HFFc6 (cell line): ENCODE results near the gene TERB1. TPM values are rescaled to one million over a fixed set of nuclear protein-coding genes. Genes with fewer than 3 reads are reported as not detected.
A peak's percentile ranks its signal among the peaks of the same experiment; 100 is the strongest.

Experiments used
- DNase-seq: peaks from one replicate; pipeline ENCODE4 v3.0.0-alpha.2; 2018
- H3K27ac Mint-ChIP-seq: 2 replicates; pipeline ENCODE4 v1.8.0; 2020; ENCODE audit warnings: mild to moderate bottlenecking, mixed read lengths
- H3K27me3 Mint-ChIP-seq: 2 replicates; pipeline ENCODE4 v1.8.0; 2021; ENCODE audit warnings: mild to moderate bottlenecking, moderate library complexity, mixed read lengths; ENCODE audit not compliant: insufficient read depth
- H3K36me3 Mint-ChIP-seq: 2 replicates; pipeline ENCODE4 v1.8.0; 2021; ENCODE audit warnings: low read depth, mixed read lengths
- H3K4me1 Mint-ChIP-seq: 2 replicates; pipeline ENCODE4 v1.8.0; 2020; ENCODE audit warnings: low read depth, mixed read lengths
- H3K4me3 Mint-ChIP-seq: 2 replicates; pipeline ENCODE4 v1.8.0; 2020; ENCODE audit warnings: mild to moderate bottlenecking, moderate library complexity, mixed read lengths
- H3K9me3 Mint-ChIP-seq: 2 replicates; pipeline ENCODE4 v1.8.0; 2020; ENCODE audit warnings: mild to moderate bottlenecking, mixed read lengths
- CTCF ChIP-seq: fragments of 200-600 bp; sonication (generic); IDR thresholded peaks from 2 replicates; pipeline ENCODE4 v1.5.0; 2021; ENCODE audit warnings: antibody characterized with exemption, mild to moderate bottlenecking
- total RNA-seq, 6 experiments: library from RNA; stranded (reverse); fragmentation: NEBNext Ultra II Directional; extraction: Animal tissue kit (Norgen Biotek cat#: 25700); gene quantifications; 2 replicates in 1 of 6; 3 replicates in 5 of 6; pipeline ENCODE4 v1.2.3, GENCODE V29; 2021

Gene TERB1
- total RNA-seq, 6 experiments from 2014 or later, result not detected

DNA sequence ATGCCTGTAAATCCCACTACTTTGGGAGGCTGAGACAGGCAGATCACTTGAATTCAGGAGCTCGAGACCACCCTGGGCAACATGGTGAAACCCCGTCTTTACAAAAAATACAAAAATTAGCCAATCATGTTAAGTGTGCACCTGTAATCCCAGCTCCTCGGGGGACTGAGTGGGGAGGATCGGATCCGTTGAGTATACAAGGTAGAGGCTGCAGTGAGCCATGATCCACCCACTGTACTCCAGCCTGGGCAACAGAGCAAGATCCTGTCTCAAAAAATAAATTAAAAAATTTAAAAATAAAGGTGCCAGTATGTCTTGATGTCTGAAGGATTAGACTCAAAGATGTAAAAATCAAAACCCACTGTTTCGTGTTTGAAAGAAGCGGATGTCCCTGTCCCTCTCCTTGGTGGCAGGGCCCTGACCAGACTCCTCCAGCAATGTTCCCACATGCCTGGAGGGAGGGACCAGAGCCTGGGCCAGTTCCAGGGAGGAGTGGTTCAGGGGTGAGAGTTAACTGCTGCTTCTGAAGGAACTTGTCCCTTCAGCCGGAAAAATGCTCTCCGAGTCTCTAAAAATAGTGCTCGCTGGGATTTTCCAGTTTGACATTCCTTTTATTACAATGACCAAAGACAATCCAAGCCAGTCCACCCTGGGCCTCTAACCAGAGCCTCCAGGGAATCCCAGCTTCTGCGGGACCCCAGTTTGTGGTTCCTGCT is 95.4 kb downstream of the TERB1 start:
- no peak for TF ChIP-seq CTCF
- H3K27me3 Mint-ChIP-seq, result peaks cover 4% of the 10 kb centered on the region; the same call in 1 of the 2 replicates
- H3K27ac Mint-ChIP-seq, result no peak overlapping the region
- no peaks in the 10 kb centered on the region for H3K36me3 Mint-ChIP-seq
- H3K4me3 Mint-ChIP-seq, result no peak overlapping the region
- H3K9me3 Mint-ChIP-seq, result no peaks in the 10 kb centered on the region
- DNase-seq, result peak; percentile 22
- H3K4me1 Mint-ChIP-seq, result peaks cover 27% of the 10 kb centered on the region

Other genes starting within 250 kb of the TERB1 start
- 10 to 100 TPM; 44.7 to 61.4 (median 56.8) TPM for gene CKLF, start 249.0 kb downstream of the TERB1 start, total RNA-seq
- 1 to 10 TPM; 4.2 to 5.5 (median 4.9) TPM for gene CMTM1, start 235.1 kb downstream of the TERB1 start, total RNA-seq
- not detected for gene CMTM2, start 222.1 kb downstream of the TERB1 start, total RNA-seq
- 10 to 100 TPM; 26.3 to 35.6 (median 28.0) TPM for gene CMTM3, start 196.9 kb downstream of the TERB1 start, total RNA-seq
- 10 to 100 TPM; 14.2 to 22.0 (median 18.8) TPM for gene CMTM4, start 104.8 kb downstream of the TERB1 start, total RNA-seq
- 100 to 1,000 TPM in 3 of 6 experiments, 10 to 100 TPM in 3; 84.7 to 103 (median 99.7) TPM for gene DYNC1LI2, start 50.0 kb downstream of the TERB1 start, total RNA-seq
- 10 to 100 TPM; 47.3 to 57.5 (median 53.8) TPM for gene NAE1, start 29.4 kb upstream of the TERB1 start, total RNA-seq
- not detected for gene CA7, start 42.8 kb upstream of the TERB1 start, total RNA-seq
- 10 to 100 TPM; 12.8 to 17.7 (median 16.2) TPM for gene PDP2, start 78.9 kb upstream of the TERB1 start, total RNA-seq
- gene CDH16, start 117.3 kb upstream of the TERB1 start, total RNA-seq, result under 1 TPM in 1 of 6 experiments, not detected in 5; 0.09 TPM
- gene RRAD, start 124.0 kb upstream of the TERB1 start, total RNA-seq, result 1 to 10 TPM in 4 of 6 experiments, under 1 TPM in 2; 0.52 to 2.0 (median 1.5) TPM
- gene CIAO2B, start 132.8 kb upstream of the TERB1 start, total RNA-seq, result 100 to 1,000 TPM in 2 of 6 experiments, 10 to 100 TPM in 4; 90.9 to 108 (median 98.6) TPM
- gene CES2, start 133.9 kb upstream of the TERB1 start, total RNA-seq, result 10 to 100 TPM; 35.1 to 42.3 (median 40.2) TPM
- gene CES3, start 159.7 kb upstream of the TERB1 start, total RNA-seq, result under 1 TPM in 5 of 6 experiments, not detected in 1; 0.06 to 0.39 (median 0.14) TPM
- 1 to 10 TPM; 1.7 to 3.5 (median 2.3) TPM for gene CES4A, start 187.0 kb upstream of the TERB1 start, total RNA-seq
- gene CBFB, start 227.6 kb upstream of the TERB1 start, total RNA-seq, result 10 to 100 TPM; 55.2 to 84.4 (median 69.5) TPM